ENCODE measurements around the gene TXNDC11.

The TXNDC11 gene

DNA sequence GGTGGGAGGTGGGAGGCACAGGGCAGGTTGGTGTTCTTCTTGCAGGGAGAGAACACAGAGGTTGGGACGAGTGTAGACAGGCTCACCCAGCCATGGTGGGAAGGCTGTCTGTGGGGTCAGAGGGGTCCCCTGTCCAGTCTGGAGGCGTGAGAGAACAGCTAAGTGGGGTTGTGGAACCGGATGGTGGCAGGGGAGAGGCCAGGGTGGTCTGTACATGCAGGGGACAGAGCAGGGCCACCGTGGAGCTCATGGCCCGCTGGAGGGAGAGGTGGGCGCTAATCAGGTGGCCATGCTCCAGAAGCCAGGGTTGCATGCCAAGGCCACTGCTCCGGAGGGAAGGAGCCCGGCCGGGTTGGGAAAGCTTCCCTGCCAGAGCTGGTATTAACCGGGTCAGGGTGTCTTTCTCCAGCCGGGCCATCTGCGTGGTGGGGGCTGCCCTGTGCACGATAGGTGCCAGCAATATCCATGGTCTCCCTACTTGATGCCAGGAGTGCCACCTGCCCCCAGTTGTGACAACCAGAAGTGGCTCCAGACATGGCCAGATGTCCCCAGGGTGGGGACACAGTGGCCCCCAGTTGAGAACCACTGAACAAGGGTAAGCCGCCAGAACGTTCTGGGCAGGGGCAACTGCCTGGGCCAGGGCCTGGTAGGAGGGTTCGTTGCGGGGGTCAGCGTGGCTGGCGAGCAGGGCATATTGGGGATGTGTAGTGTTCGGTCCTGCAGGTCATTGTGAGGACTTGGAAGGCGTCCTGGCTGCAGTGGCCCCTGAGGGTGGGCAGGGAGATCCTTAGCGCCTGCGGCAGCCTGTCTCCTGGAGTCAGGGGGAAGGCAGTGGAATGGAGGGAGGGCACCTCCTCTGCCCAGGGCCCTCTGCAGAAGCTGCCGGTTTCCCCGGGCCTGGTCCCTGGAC lies 69.3 kb downstream of the TXNDC11 start:
- no peak for DNase-seq

GRCh38 chr16:11672206-11673090 lies 70.2 kb downstream of the TXNDC11 start:
- DNase-seq: peak; percentile 49 to 72

DNA sequence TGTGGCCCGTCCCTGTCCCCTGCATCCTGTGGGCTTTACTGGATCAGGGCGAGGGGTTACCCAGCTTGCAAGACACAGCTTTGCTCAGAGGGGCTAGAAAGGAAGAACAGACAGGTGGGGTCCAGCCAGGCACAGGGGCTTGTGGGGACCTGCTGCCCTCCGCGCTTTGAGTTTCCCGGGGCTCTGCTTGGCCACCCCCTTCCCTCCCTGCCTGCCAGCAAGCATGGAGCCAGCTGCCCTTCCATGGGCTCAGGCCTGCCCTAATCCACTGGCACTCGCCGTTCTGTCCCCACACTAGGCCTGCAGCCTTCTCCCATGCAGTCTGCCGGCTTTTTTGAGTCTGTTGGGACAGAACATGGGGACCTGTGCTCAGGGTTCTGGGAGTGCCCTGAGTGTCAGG lies 71.0 kb downstream of the TXNDC11 start:
- DNase-seq: no peak

GRCh38 chr16:11671271-11671670 lies 71.4 kb downstream of the TXNDC11 start:
- DNase-seq: no peak

DNA sequence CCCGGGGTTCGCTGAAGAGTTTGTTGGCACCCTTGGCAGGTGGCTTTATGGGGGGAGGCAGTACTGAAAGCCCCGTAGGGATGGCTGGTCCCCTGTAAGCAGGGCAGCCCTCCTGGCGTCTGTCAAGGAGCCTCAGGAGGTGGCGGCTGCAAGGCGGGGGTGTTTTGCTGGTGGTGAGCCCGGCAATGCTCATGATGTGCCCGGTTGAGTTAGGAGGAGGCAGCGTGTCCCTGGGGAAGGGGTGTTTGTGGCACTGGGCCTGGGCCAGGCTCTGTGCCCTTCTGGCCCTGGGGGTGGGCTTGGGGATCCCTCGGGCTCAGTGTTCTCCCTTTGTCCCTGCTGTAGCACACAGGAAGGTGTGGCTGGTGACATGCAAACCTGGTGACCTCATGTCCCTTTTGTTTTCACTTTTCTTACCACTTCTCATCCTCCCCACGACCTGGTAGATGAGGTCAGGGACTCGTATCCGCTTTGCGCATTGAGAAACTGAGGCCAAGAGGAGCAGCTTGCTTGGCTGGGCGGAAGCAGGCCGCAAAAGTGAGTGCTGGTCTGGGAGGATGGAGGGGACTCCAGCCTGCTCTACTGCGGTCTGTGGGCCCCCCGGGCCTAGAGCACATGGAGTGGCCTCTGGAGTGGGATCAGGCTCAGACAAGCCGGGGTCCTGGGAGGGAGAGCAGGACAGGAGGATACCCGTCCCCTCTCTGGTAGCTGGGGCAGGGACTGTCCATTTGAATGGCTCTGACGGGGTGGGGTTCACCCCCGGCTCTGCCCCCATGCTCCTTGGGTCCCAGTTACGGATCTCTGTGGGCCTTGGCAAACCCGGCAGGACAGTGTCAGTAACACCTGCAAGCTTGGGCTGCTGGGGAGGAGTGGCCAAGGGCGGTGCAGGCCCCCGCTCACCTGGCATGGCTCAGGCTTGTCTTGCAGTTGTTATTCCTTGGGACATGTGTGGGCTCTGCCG lies 72.2 kb downstream of the TXNDC11 start:
- DNase-seq: peak; percentile 39 to 46

- DNase-seq: peak in 1 of 2 donors; percentile 82
These were observed 73.1 kb downstream of the TXNDC11 start for GRCh38 chr16:11669380-11670146.

DNA sequence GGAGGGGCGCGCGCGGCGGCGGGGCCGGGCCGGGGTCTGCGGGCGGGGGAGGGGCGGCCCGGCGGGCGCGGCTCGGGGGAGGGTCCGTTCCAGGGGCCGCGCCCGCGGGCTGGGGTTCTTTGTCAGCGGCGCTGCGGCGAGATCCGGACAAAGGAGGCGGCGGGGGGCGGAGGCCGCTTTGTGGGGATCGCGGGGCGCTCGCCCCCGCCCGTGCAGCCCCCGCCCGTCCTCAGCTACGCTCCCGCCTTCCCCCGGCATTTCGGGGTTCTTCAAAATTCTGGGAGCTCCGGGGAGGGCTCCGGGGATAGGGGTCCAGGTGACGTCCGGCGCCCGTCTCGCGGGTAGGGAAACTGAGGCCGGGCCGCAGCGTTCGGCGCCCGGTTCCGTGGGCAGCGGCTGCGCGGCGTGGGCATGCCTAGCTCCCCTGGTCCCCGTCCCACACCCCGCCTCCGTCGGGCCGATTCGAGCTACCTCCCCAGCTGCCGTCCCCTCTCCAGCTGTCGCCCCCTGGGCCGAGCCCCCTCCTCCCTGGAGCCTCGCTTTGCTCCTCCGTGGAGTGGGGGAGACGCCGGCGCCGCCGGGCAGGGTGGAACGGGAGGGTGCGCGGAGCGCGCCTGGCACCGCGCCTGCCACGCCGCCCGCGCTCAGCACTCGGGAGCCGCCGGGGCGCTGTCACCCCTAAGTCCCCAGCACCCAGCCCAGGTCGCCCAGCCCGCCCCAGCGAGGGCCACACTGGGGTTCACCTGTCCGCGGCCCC lies 73.9 kb downstream of the TXNDC11 start:
- no peak for DNase-seq

DNA sequence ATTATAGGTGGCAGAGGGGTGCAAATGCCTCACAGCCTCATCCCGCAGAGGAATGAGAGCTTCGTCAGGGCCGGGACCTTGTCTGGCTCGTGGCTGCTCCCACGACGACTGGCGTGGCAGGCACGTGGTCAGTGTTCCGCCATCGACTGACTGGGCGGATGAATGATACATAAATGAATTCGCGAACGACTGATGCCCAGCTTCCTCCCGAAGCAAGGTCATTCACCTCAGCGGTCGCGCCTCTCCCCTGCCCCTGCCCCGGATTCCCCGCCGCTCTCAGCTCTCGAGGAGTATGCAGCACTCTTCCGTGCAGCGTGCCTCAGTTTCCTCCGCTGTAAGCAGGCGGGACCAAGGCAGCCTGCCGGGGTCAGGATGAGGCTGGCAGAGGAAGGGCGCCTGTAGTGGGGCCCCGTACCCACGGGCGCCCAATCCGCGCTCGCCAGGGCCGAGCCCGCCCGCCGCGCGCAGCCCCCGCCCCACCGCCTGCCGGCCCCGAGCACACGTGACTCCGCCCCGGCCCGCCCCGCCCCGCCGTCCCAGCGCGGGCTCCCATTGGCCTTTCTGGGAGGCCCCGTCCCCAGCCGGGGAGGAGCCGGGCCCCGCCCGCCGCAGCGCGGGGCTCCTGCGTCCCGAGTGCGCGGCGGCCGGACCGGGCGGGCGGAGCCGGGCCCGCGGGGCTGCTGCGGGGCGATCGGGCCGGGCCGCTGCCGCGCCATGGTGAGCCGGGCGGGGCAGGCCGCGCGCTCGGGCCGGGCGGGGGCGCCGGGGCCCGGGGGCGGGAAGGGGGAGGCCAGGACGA lies 74.6 kb downstream of the TXNDC11 start, which contains the start of gene SNN:
Gene SNN (plus strand): TSS at position 632 of the 799 bp plus-strand sequence. CDS start 7,605 bp downstream, outside the sequence.
- peak; percentile 88 to 89 for DNase-seq

- no peak for DNase-seq
These were observed 75.3 kb downstream of the TXNDC11 start for GRCh38 chr16:11667221-11667823.

DNA sequence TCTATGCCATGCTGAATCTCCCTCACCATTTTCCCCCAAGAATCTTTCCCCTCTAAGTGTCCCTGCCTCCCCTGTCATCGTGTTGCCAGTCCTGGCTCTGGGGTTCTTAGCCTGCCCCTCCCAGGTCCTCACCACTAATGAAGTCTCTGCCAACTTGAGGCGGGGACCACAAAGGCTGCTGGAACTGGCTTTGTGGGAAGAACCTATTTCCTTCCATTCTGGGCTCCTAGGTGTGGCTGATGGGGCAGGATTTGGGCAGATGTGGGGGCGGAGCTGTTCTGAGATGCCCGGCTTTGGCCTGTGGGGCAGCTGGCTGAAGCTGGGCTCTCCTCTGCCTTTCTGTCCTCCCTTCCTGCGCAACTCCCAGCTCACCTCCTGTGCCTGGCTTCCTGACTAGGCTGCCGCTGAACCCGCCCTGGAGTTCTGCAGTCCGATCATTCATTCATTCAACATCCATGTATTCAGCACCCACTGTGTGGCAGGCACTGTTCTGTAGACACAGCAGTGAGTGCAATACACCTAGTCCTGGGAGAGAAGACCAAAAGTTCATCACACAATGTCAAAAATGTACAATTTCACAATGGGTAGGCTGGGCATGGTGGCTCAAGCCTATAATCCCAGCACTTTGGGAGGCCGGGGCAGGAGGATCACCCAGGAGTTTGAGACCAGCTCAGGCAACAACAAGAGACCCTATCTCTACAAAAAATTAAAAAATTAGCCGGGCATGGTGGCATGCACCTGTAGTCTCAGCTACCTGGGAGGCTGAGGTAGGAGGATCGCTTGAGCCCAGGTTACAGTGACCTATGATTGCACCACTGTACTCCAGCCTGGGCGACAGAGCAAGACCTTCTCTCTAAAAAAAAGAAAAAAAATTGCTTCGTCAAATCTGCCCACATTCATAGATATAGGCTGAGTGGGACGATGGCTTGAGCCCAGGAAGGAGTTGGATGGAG lies 76.3 kb downstream of the TXNDC11 start:
- DNase-seq: no peak

DNA sequence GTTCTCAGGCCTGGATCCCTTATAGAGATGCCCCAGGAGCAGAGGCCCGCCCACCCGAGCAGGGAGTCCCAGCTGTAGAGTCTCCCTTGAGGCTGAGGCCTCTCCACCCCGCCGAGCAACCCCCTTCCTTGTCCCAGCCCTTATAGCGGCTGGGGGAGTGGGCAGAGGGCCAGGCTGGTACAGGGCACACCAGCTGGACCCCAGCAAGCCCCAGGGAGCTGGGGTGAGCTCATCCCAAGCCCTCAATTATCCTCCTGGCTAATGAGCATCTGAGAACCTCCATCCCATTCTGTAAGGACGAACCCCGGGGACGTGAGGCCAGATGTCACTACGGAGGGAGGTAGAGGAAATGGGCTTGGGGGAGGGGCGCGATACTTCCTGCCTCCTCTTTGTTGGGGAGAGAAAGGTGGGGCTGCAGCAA lies 77.6 kb downstream of the TXNDC11 start:
- DNase-seq: peak in 1 of 2 donors; percentile 30

GRCh38 chr16:11662582-11662981 lies 80.1 kb downstream of the TXNDC11 start:
- DNase-seq: no peak

GRCh38 chr16:11660565-11660964 lies 82.1 kb downstream of the TXNDC11 start:
- DNase-seq: no peak

DNA sequence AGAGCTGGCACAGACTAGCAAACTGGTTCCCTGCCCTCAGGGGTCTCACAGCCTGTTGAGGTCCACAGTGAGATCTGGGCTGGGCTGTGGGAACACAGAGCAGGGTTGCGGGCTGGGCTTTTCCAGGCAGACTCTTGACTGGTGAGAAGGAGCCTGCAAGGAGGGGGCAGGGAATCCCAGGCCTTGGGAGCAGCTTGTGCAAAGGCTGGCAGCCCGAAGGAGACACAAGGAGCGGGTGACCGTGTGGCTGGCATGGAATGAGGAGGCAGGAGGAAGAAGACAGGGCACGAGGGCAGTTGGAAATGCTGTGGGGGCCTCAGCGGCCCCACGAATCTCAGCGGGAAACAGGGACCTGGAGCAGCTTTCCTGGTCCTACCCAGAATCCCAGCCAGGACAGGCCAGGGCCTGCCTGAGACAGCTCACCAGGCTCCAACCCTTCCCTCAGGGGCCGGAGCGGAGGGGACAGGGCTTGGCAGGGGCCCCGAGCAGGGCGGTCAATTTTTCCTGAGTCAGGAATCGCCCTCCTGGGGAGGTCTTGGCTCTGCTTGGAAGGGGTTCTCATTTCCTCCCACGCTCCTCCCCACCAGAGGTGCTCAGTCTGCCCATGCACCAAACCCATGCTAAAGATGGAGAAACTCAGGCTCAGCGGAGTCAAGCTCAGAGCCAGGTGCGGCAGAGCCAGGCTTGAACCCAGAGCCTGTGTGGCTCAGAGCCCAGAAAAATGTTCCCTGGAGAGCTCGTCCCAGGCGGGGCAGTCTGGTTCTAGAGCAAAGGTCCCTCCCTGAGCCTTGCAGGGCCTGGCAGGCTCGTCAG lies 83.6 kb downstream of the TXNDC11 start:
- DNase-seq: no peak

- no peak for DNase-seq
These were observed 85.1 kb downstream of the TXNDC11 start for GRCh38 chr16:11657556-11657955.

GRCh38 chr16:11655655-11656054 lies 87.0 kb downstream of the TXNDC11 start:
- DNase-seq: no peak

DNA sequence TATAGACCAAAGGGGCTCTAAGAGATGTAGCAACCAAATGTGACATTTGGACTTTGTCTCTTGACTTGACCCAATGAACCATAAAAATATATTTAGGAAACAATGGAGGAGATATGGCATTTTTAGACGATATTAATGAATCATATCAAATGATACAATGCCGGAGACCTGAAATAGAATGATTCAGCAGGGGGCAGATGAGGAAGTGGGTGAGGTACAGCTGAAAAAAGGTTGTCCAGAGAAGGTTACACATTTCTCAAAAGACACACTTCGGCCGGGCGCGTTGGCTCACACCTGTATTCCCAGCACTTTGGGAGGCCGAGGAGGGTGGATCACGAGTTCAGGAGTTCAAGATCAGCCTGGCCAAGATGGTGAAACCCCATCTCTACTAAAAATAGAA lies 90.9 kb downstream of the TXNDC11 start:
- no peak for DNase-seq
